ENCODE results near the gene THRSP. TPM values are rescaled to one million over a fixed set of nuclear protein-coding genes. Genes with fewer than 3 reads are reported as not detected.

The THRSP gene
- total and polyA plus RNA-seq, 2 of the 8 experiments (the other 6 are each of a cell fraction or from before 2014, with no cell fraction given) = 0.11 TPM; not detected in 1

DNA sequence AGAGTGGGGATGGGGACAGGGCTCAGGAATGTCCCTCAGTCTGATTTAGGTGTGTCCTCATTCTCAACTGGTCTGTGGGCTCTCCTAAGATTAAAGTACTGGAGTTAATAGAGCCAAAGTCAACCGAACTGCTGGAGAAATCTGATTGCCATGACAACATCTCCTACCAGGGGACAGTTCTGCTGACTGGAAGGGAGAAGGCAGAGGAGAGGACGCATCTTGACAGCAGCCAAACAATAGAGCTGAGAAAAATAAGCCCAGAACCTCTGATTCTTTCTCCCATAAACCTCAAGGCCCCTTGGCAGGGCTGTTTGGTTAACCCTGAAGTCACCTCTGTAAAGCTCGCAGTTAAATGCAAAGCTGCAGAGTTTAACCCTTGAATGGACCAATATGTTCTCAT is 43.4 kb upstream of the THRSP start:
- Histone ChIP-seq H3K56ac (replicated peaks; ENCODE audit: insufficient read length, low read depth, low read length) (no peak overlapping the region), H4K5ac (ENCODE audit: insufficient read length, low read depth, low read length) (no peak overlapping the region), H3K4me3 (ENCODE audit: extremely low read depth in 1 of 4, insufficient read depth in 2 of 4, low read depth in 3 of 4, low read length in 4 of 4) (no peak overlapping the region), H3K79me2 (ENCODE audit: control insufficient read depth in 1 of 2, insufficient read depth in 2 of 2, low read length in 2 of 2) (no peaks in the 10 kb centered on the region), H3K9ac (replicated peaks in 1 of 4; ENCODE audit: extremely low read depth in 1 of 4, low read depth in 3 of 4, low read length in 3 of 4) (no peak overlapping the region), H3K18ac (ENCODE audit: extremely low read depth, low read length) (no peak overlapping the region), H2AFZ (ENCODE audit: low read length) (no peak overlapping the region), H3K14ac (ENCODE audit: insufficient read length) (no peak overlapping the region), H3K4me1 (replicated peaks in 1 of 4; ENCODE audit: control insufficient read depth in 3 of 4, insufficient read depth in 4 of 4, low read length in 3 of 4) (peaks cover 0 to 13% (median 8%) of the 10 kb centered on the region in 4 experiments; a peak in 6 of 7 replicates), H3K23ac (ENCODE audit: insufficient read length) (no peak overlapping the region), H2BK120ac (replicated peaks; ENCODE audit: low read depth, low read length) (no peak overlapping the region), H2BK15ac (ENCODE audit: low read length) (no peak overlapping the region), H3K23me2 (ENCODE audit: low read depth, low read length) (peaks cover 9% of the 10 kb centered on the region), H4K8ac (ENCODE audit: extremely low read depth, insufficient read depth, low read length) (no peak overlapping the region), H3K4me2 (ENCODE audit: insufficient read depth in 1 of 2, low read depth in 2 of 2, low read length in 2 of 2) (0 out of 4 replicates have a peak overlapping the region, but pooled peaks of 1 of the 2 experiments have one; percentile 8), H4K20me1 (replicated peaks in 1 of 2; ENCODE audit: control insufficient read depth in 1 of 2, insufficient read depth in 2 of 2, low read length in 2 of 2) (no peaks in the 10 kb centered on the region), H3K36me3 (ENCODE audit: control insufficient read depth in 2 of 4, insufficient read depth in 4 of 4, low read length in 3 of 4) (peaks cover 6 to 12% (median 10%) of the 10 kb centered on the region in 4 experiments; a peak in 6 of 8 replicates), H2AK5ac (ENCODE audit: low read depth, low read length) (no peak overlapping the region), H2BK5ac (ENCODE audit: low read depth, low read length) (no peak overlapping the region), H3K27me3 (replicated peaks in 1 of 4; ENCODE audit: control insufficient read depth in 3 of 4, extremely low read depth in 1 of 4, insufficient read depth in 3 of 4, low read length in 3 of 4) (no peaks in the 10 kb centered on the region), H3K4ac (replicated peaks; ENCODE audit: insufficient read length, low read depth, low read length) (no peak overlapping the region), H3K27ac (ENCODE audit: low read depth, low read length) (no peak overlapping the region), H4K91ac (replicated peaks; ENCODE audit: insufficient read length, low read length) (no peak overlapping the region), H2BK12ac (ENCODE audit: low read depth, low read length) (no peak overlapping the region), H3K79me1 (ENCODE audit: low read depth, low read length) (no peaks in the 10 kb centered on the region; the same call in 1 of the 2 replicates), H3K9me3 (ENCODE audit: insufficient read depth in 2 of 2, low read depth in 1 of 2, low read length in 1 of 2) (no peaks in the 10 kb centered on the region), H2BK20ac (ENCODE audit: low read length) (no peak overlapping the region)
- 48% methylated on average over 3 of the region's 3 CpGs; no CpG with 5 or more reads in 1 of the 2 experiments for WGBS, 2 experiments (ENCODE audit: extremely low coverage in 1 of 2, insufficient coverage in 1 of 2, insufficient read length in 1 of 2, insufficient replicate concordance in 2 of 2, low coverage in 1 of 2, low lambda C conversion rate in 2 of 2, missing lambda C conversion rate in 1 of 2)
- DNase-seq (ENCODE audit: low read depth in 1 of 2, low spot score in 2 of 2) = no peak
- TF ChIP-seq NRF1 (IDR thresholded peaks at IDR 0.05; ENCODE audit: low read depth, low read length) = no peak
- TF ChIP-seq NANOG (IDR thresholded peaks at IDR 0.05; ENCODE audit: insufficient read depth, low read depth, low read length, poor library complexity, severe bottlenecking) = no peak
- no peak for TF ChIP-seq JUND (IDR thresholded peaks at IDR 0.05; ENCODE audit: low read length)
- no peak for FAIRE-seq
- CTCF ChIA-PET (ENCODE audit: partially characterized antibody) = interaction anchor here (1.0 to 3.3 kb wide), 6 partner anchors 12 to 26 kb away, joined by 3 to 19 read pairs (median 8); no protein-coding TSS in a partner anchor
- POLR2A ChIA-PET (ENCODE audit: partially characterized antibody) = interaction anchor here (1.0 to 1.9 kb wide), 4 partner anchors 11 to 59 kb away, joined by 3 to 11 read pairs (median 4); no protein-coding TSS in a partner anchor
